Endothelial cell of umbilical vein (primary cell): Measurements from ENCODE around the gene RER1. TPM values are rescaled to one million over a fixed set of nuclear protein-coding genes. Genes with fewer than 3 reads are reported as not detected.

Source experiments
- BruUV-seq: library from RNA; stranded (reverse); fragments of 400-500 nt; replicated peaks from 2 replicates; lab custom pipeline; 2021; lab: Mats Ljungman, UMichigan
- CTCF ChIA-PET: fragments of 300-600, 350-600 bp; sonication (Branson Sonifier 250); formaldehyde crosslinking; loops from one replicate; lab custom pipeline; 2021; ENCODE audit warnings: antibody characterized with exemption, inconsistent platforms; lab: Charles Lee
- POLR2A ChIA-PET: fragments of 300-600, 350-600 bp; sonication (Branson Sonifier 250); formaldehyde crosslinking; loops from one replicate; lab custom pipeline; 2021; ENCODE audit warnings: antibody characterized with exemption, inconsistent platforms; lab: Charles Lee
- DNase-seq: peaks from one replicate; pipeline ENCODE4 v3.0.0-alpha.2; 2011; ENCODE audit warnings: low read depth, low spot score
- FAIRE-seq: peaks from 2 replicates; lab custom pipeline; 2011; peaks lifted over from hg19 to GRCh38; lab: Jason Lieb, UNC
- H2AFZ ChIP-seq: 2 replicates; pipeline ENCODE4 v1.6.0; 2012; ENCODE audit warnings: low read depth, low read length, control low read depth, inconsistent platforms
- H3K27ac ChIP-seq: 2 replicates; pipeline ENCODE4 v1.5.1; 2011; ENCODE audit warnings: low read depth, mild to moderate bottlenecking, control low read depth, low read length, moderate library complexity; ENCODE audit not compliant: insufficient read depth
- H3K27me3 ChIP-seq, 2 experiments: 2 replicates each; pipeline versions ENCODE4 v1.6.0 to v1.6.1; 2011; ENCODE audit warnings: low read length in 2 of 2, mixed read lengths in 1 of 2; ENCODE audit not compliant: control insufficient read depth in 2 of 2, insufficient read depth in 2 of 2
- H3K36me3 ChIP-seq, 2 experiments: 2 replicates in 1 of 2; 3 replicates in 1 of 2; pipeline ENCODE4 v1.5.1; 2011; ENCODE audit warnings: low read length in 2 of 2, mild to moderate bottlenecking in 1 of 2, moderate library complexity in 1 of 2; ENCODE audit not compliant: control insufficient read depth in 2 of 2, insufficient read depth in 2 of 2; ENCODE audit errors: extremely low read depth in 1 of 2
- H3K4me1 ChIP-seq: 3 replicates; pipeline ENCODE4 v1.5.1; 2011; ENCODE audit warnings: mild to moderate bottlenecking, low read length; ENCODE audit not compliant: control insufficient read depth, insufficient read depth; ENCODE audit errors: extremely low read depth
- H3K4me2 ChIP-seq: 2 replicates; pipeline ENCODE4 v1.6.1; 2011; ENCODE audit warnings: low read length, control low read depth, mixed read lengths; ENCODE audit not compliant: insufficient read depth
- H3K4me3 ChIP-seq, 3 experiments: fragments of 200-600 bp in 1 of 3; sonication (generic), shearing (Covaris generic) in 1 of 3; replicated peaks in 1 of 3; 2 replicates each; pipeline ENCODE4 v1.5.1; 2011 to 2016; ENCODE audit warnings: control low read depth in 3 of 3, low read length in 3 of 3, mild to moderate bottlenecking in 2 of 3, inconsistent platforms in 1 of 3, low read depth in 1 of 3, moderate library complexity in 1 of 3; ENCODE audit not compliant: insufficient read depth in 1 of 3
- H3K79me2 ChIP-seq: 2 replicates; pipeline ENCODE4 v1.6.0; 2012; ENCODE audit warnings: low read length, inconsistent platforms; ENCODE audit not compliant: control insufficient read depth, insufficient read depth
- H3K9ac ChIP-seq: replicated peaks from 2 replicates; pipeline ENCODE3; 2011; ENCODE audit warnings: low read length, control low read depth; ENCODE audit not compliant: insufficient read depth; ENCODE audit errors: extremely low read depth
- H3K9me1 ChIP-seq: replicated peaks from 3 replicates; pipeline ENCODE4 v1.6.0; 2011; ENCODE audit warnings: mild to moderate bottlenecking, low read length; ENCODE audit not compliant: control insufficient read depth, insufficient read depth; ENCODE audit errors: extremely low read depth
- H3K9me3 ChIP-seq: replicated peaks from 2 replicates; pipeline ENCODE4 v1.5.1; 2012; ENCODE audit warnings: low read length, inconsistent platforms; ENCODE audit not compliant: control insufficient read depth, insufficient read depth
- H4K20me1 ChIP-seq: replicated peaks from 2 replicates; pipeline ENCODE3; 2011; ENCODE audit warnings: mild to moderate bottlenecking, low read length; ENCODE audit not compliant: control insufficient read depth, insufficient read depth; ENCODE audit errors: extremely low read depth
- EZH2 ChIP-seq: IDR thresholded peaks from 2 replicates; pipeline ENCODE4 v1.6.1; 2012; ENCODE audit warnings: borderline replicate concordance, low read depth, mild to moderate bottlenecking, moderate library complexity, low read length, inconsistent platforms; ENCODE audit not compliant: severe bottlenecking
- FOS ChIP-seq: IDR thresholded peaks from 2 replicates; pipeline ENCODE4 v1.6.1; 2011; ENCODE audit warnings: mild to moderate bottlenecking, low read length, moderate library complexity, borderline replicate concordance; ENCODE audit not compliant: insufficient read depth
- GATA2 ChIP-seq: IDR thresholded peaks from 2 replicates; pipeline ENCODE4 v1.7.0; 2011; ENCODE audit warnings: low read depth, mild to moderate bottlenecking, moderate library complexity, mixed read lengths, low read length; ENCODE audit not compliant: insufficient read length, insufficient read depth
- JUN ChIP-seq: IDR thresholded peaks from 2 replicates; pipeline ENCODE4 v1.6.1; 2011; ENCODE audit warnings: borderline replicate concordance, low read depth; ENCODE audit not compliant: insufficient read length, insufficient read depth
- MAX ChIP-seq: IDR thresholded peaks from 2 replicates; pipeline ENCODE4 v1.6.1; 2011; ENCODE audit not compliant: insufficient read depth, insufficient read length
- MYC ChIP-seq: IDR thresholded peaks from one replicate; pipeline ENCODE4 v1.6.1; 2011; ENCODE audit warnings: mild to moderate bottlenecking, low read depth, low read length
- POLR2A ChIP-seq: IDR thresholded peaks from 2 replicates; pipeline ENCODE4 v1.6.1; 2012; ENCODE audit warnings: low read depth, mild to moderate bottlenecking, control low read depth, low read length
- POLR2AphosphoS5 ChIP-seq: IDR thresholded peaks from 2 replicates; pipeline ENCODE4 v1.6.1; 2012; ENCODE audit warnings: low read depth, mild to moderate bottlenecking, control low read depth, low read length, moderate library complexity; ENCODE audit not compliant: insufficient read depth
- dilution Hi-C: fragments of 300-500 bp; cut with MboI; formaldehyde crosslinking; loops from one replicate; pipeline ENCODE4 v1.15.0; 2019; ENCODE audit warnings: low sequenced_read_pairs; ENCODE audit not compliant: extremely low pct_ligation_motif_present
- intact Hi-C: fragments of 100-400 bp; cut with micrococcal nuclease; formaldehyde crosslinking; loops from one replicate; pipeline ENCODE4 v1.10.0; 2022
- polyA plus RNA-seq, 4 experiments: library from polyadenylated mRNA; depleted of rRNA in 3 of 4; stranded (reverse) in 3 of 4; unstranded in 1 of 4; fragments of >200 nt; gene quantifications; 2 replicates each; pipeline versions ENCODE4 v1.2.1 to v1.2.3, GENCODE V29; 2011 to 2012; ENCODE audit warnings: missing spikeins in 1 of 4
- total RNA-seq: library from RNA; stranded (reverse); gene quantifications from 2 replicates; pipeline ENCODE4 v1.2.3, GENCODE V29; 2021
- TF ChIP-seq, protein P1 (sequence below), 2 donors: IDR thresholded peaks; 1 replicate in 1 of 2; 2 replicates in 1 of 2; pipeline ENCODE4 v1.5.1; 2011; ENCODE audit warnings: low read length in 2 of 2, mild to moderate bottlenecking in 2 of 2, moderate library complexity in 2 of 2, control low read depth in 1 of 2, inconsistent platforms in 1 of 2, low read depth in 1 of 2; ENCODE audit not compliant: insufficient read depth in 1 of 2; ENCODE audit errors: extremely low read depth in 1 of 2

Gene RER1
- total and polyA plus RNA-seq, 2 donors (not counting 3 experiments of a cell fraction or from before 2014, with no cell fraction given), result 179 to 292 TPM

- H3K9ac ChIP-seq, result no peak overlapping the region
- H3K9me3 ChIP-seq, result no peaks in the 10 kb centered on the region
- H2AFZ ChIP-seq, result no peak overlapping the region
- dilution Hi-C loops (no loop called here), intact Hi-C loops (loop anchor here (10.0 kb wide), 1 partner anchor 1224 kb away; the partner anchor contains the start of gene TPRG1L)
- H3K9me1 ChIP-seq, result no peaks in the 10 kb centered on the region
- TF ChIP-seq POLR2AphosphoS5 (no peak), MAX (no peak), JUN (no peak), GATA2 (no peak), EZH2 (no peak), POLR2A (no peak), FOS (no peak), MYC (no peak)
- TF ChIP-seq, protein P1, sequence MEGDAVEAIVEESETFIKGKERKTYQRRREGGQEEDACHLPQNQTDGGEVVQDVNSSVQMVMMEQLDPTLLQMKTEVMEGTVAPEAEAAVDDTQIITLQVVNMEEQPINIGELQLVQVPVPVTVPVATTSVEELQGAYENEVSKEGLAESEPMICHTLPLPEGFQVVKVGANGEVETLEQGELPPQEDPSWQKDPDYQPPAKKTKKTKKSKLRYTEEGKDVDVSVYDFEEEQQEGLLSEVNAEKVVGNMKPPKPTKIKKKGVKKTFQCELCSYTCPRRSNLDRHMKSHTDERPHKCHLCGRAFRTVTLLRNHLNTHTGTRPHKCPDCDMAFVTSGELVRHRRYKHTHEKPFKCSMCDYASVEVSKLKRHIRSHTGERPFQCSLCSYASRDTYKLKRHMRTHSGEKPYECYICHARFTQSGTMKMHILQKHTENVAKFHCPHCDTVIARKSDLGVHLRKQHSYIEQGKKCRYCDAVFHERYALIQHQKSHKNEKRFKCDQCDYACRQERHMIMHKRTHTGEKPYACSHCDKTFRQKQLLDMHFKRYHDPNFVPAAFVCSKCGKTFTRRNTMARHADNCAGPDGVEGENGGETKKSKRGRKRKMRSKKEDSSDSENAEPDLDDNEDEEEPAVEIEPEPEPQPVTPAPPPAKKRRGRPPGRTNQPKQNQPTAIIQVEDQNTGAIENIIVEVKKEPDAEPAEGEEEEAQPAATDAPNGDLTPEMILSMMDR (IDR thresholded peaks at IDR 0.05; ENCODE audit: extremely low read depth in 1 of 2, insufficient read depth in 1 of 2, low read depth in 1 of 2, low read length in 2 of 2), result no peak
- POLR2A ChIA-PET, result no interaction called here
- peaks cover 5% of the 10 kb centered on the region for H3K79me2 ChIP-seq
- no peak overlapping the region for H3K27ac ChIP-seq
- H3K36me3 ChIP-seq, result peaks cover 26 to 71% of the 10 kb centered on the region in 2 experiments
- no TSS peak for BruUV-seq
- CTCF ChIA-PET, result no interaction called here
- H3K27me3 ChIP-seq, result no peaks in the 10 kb centered on the region
- no peak for FAIRE-seq
- DNase-seq, result no peak
- H3K4me2 ChIP-seq, result no peak overlapping the region
- no peak overlapping the region for H3K4me3 ChIP-seq
- H4K20me1 ChIP-seq, result no peaks in the 10 kb centered on the region
- H3K4me1 ChIP-seq, result peaks cover 5% of the 10 kb centered on the region
Observed at GRCh38 chr1:2400576-2400909, 8.9 kb downstream of the RER1 start.
